Spleen (tissue), 7 donors: ENCODE results near the gene GPATCH1.

Source experiments
- POLR2A ChIP-seq, 3 donors: fragments of 450-650 bp; IDR thresholded peaks; one replicate each; pipeline ENCODE4 v1.5.1; 2017; ENCODE audit warnings: antibody characterized with exemption in 3 of 3, mild to moderate bottlenecking in 1 of 3
- TF ChIP-seq, protein P1 (sequence below), 11 experiments: fragments of 200-600 bp in 7 of 11; fragments of 450-650 bp in 4 of 11; sonication (generic) in 4 of 11; IDR thresholded peaks in 8 of 11; conservative IDR thresholded peaks in 3 of 11; 1 replicate in 7 of 11; 2 replicates in 4 of 11; pipeline versions ENCODE4 v1.4.0 to v1.8.0; 2016 to 2021; ENCODE audit warnings: antibody characterized with exemption in 11 of 11, inconsistent platforms in 4 of 11, mild to moderate bottlenecking in 1 of 11
- donor health status: DM: no; HTN: no; CAD: no; lungs with moderate emphysema.
- donor health status: DM: no; HTN: no; CAD: no.
- donor health status: DM: no; HTN: no; CAD: no.

GRCh38 chr19:33100894-33101644, 20.1 kb downstream of the GPATCH1 start:
- TF ChIP-seq, protein P1, sequence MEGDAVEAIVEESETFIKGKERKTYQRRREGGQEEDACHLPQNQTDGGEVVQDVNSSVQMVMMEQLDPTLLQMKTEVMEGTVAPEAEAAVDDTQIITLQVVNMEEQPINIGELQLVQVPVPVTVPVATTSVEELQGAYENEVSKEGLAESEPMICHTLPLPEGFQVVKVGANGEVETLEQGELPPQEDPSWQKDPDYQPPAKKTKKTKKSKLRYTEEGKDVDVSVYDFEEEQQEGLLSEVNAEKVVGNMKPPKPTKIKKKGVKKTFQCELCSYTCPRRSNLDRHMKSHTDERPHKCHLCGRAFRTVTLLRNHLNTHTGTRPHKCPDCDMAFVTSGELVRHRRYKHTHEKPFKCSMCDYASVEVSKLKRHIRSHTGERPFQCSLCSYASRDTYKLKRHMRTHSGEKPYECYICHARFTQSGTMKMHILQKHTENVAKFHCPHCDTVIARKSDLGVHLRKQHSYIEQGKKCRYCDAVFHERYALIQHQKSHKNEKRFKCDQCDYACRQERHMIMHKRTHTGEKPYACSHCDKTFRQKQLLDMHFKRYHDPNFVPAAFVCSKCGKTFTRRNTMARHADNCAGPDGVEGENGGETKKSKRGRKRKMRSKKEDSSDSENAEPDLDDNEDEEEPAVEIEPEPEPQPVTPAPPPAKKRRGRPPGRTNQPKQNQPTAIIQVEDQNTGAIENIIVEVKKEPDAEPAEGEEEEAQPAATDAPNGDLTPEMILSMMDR (IDR thresholded peaks at IDR 0.05 in 8 of 11, conservative IDR thresholded peaks at IDR 0.05 in 3 of 11) = no peak
- no peak for TF ChIP-seq POLR2A (IDR thresholded peaks at IDR 0.05)
